Measurements from ENCODE around the gene CCL8. TPM values are rescaled to one million over a fixed set of nuclear protein-coding genes. Genes with fewer than 3 reads are reported as not detected.

CCL8 gene
- total RNA-seq, 2 experiments from 2014 or later: not detected

DNA sequence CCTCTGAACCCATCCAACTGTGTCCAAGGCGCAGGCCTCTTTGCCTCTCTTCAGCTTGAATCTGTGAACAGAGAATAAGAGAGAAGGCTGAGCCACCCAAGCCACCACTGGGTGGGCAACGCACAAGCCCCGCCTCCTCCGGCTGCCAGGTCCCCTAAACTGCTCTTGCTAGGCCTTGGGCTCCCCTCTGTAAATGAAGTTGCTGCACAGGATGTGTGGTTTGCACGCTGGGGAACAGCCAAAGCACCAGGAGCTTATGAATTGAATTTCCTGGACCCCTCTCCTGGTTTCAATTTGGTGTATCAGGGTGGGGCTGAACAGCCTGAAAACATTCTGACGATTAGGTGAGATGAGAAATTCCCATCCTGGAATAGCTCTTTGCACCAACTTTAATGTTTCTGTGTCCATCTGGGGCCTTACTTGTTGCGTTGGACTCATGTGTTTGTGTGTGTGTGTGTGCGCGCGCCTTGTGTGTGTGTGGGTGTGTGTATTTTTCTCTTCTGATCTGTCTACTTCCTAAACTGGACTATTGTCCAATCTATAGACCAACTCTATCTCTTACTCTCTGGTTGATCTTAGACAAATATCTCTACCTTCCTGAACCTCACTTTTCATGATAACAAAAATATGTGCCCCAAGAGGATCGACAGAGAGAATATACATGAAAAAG lies 41.5 kb downstream of the CCL8 start:
- H3K4me1 Mint-ChIP-seq (ENCODE audit: low read depth): peaks cover 7% of the 10 kb centered on the region
- H3K9me3 Mint-ChIP-seq: no peaks in the 10 kb centered on the region
- intact Hi-C loops (cut with micrococcal nuclease): loop anchor here (1.0 to 10.0 kb wide), 3 partner anchors 160 to 586 kb away; no protein-coding TSS in a partner anchor
- H3K27ac Mint-ChIP-seq: no peak overlapping the region
- H3K4me3 Mint-ChIP-seq: no peak overlapping the region
- no peak for DNase-seq
- CTCF ChIA-PET: interaction anchor here (0.6 to 8.9 kb wide), 36 partner anchors 8 to 594 kb away, joined by 3 to 241 read pairs (median 5); no protein-coding TSS in a partner anchor
- peaks cover 2% of the 10 kb centered on the region for H3K27me3 Mint-ChIP-seq (ENCODE audit: low read depth)
- no peaks in the 10 kb centered on the region for H3K36me3 Mint-ChIP-seq (ENCODE audit: low read depth)

DNA sequence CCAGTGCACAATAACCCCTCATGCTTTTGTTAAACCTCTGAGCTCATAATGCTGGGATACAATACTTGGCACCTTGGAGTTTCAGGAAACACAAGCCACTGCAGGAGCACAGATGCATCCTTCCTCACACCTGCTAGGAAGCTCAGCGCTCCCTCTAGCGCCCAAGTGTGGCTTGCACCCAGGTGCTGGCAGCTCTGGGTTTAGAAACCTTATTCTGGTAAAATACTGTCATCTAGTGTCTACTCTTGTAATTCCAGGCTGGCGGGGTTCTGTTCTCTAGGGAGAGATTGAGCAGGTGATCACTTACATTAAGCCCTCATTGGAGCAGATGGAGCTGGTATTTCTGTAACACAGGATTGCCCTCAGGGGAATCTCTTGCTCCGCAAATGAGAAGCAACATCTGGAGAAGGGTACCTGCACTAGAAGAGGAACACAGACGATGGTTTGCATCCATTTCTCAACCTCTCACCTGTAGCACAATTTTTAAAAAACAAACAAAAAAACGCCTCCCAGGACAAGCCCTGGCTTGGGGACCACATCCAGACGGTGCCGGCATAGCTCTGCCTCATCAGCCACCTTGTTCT lies 42.3 kb downstream of the CCL8 start:
- Mint-ChIP-seq H3K36me3 (ENCODE audit: low read depth) (no peaks in the 10 kb centered on the region), H3K27me3 (ENCODE audit: low read depth) (peaks cover 4% of the 10 kb centered on the region), H3K4me1 (ENCODE audit: low read depth) (peaks cover 8% of the 10 kb centered on the region), H3K27ac (no peak overlapping the region), H3K4me3 (no peak overlapping the region), H3K9me3 (no peaks in the 10 kb centered on the region)
- CTCF ChIA-PET: interaction anchor here (0.6 to 8.9 kb wide), 42 partner anchors 7 to 221 kb away, joined by 3 to 241 read pairs (median 5); no protein-coding TSS in a partner anchor
- intact Hi-C loops (cut with micrococcal nuclease): loop anchor here (1.0 to 10.0 kb wide), 3 partner anchors 161 to 587 kb away; no protein-coding TSS in a partner anchor
- peak; percentile 89 for DNase-seq

GRCh38 chr17:34363183-34363661 lies 44.0 kb downstream of the CCL8 start, which contains the start of gene CCL1:
Gene CCL1, minus strand, starts transcription at chr17:34363233. Its CDS starts 72 bp downstream, at chr17:34363161.
- no peak within 1 kb of the TSS for H3K27ac Mint-ChIP-seq
- H3K36me3 Mint-ChIP-seq (ENCODE audit: low read depth): no peaks in the 10 kb centered on the region
- H3K27me3 Mint-ChIP-seq (ENCODE audit: low read depth): peaks cover 4% of the 10 kb centered on the region
- peaks cover 8% of the 10 kb centered on the region for H3K4me1 Mint-ChIP-seq (ENCODE audit: low read depth)
- DNase-seq: no peak
- intact Hi-C loops (cut with micrococcal nuclease): loop anchor here (10.0 kb wide), 1 partner anchor 588 kb away; no protein-coding TSS in a partner anchor
- H3K9me3 Mint-ChIP-seq: no peaks in the 10 kb centered on the region
- CTCF ChIA-PET: interaction anchor here (2.4 to 8.9 kb wide), 4 partner anchors 11 to 166 kb away, joined by 5 to 241 read pairs (median 23); no protein-coding TSS in a partner anchor
- H3K4me3 Mint-ChIP-seq: no peak within 1 kb of the TSS

- no peak for DNase-seq
- no peak overlapping the region for H3K27ac Mint-ChIP-seq
- H3K27me3 Mint-ChIP-seq (ENCODE audit: low read depth): peaks cover 7% of the 10 kb centered on the region
- CTCF ChIA-PET: interaction anchor here (1.1 to 8.9 kb wide), 3 partner anchors 10 to 162 kb away, joined by 4 to 241 read pairs (median 5); no protein-coding TSS in a partner anchor
- H3K9me3 Mint-ChIP-seq: no peaks in the 10 kb centered on the region
- no peak overlapping the region for H3K4me3 Mint-ChIP-seq
- H3K4me1 Mint-ChIP-seq (ENCODE audit: low read depth): peaks cover 8% of the 10 kb centered on the region
- H3K36me3 Mint-ChIP-seq (ENCODE audit: low read depth): no peaks in the 10 kb centered on the region
- intact Hi-C loops (cut with micrococcal nuclease): loop anchor here (10.0 kb wide), 1 partner anchor 590 kb away; no protein-coding TSS in a partner anchor
Measured at GRCh38 chr17:34364751-34365150, 45.5 kb downstream of the CCL8 start.

DNA sequence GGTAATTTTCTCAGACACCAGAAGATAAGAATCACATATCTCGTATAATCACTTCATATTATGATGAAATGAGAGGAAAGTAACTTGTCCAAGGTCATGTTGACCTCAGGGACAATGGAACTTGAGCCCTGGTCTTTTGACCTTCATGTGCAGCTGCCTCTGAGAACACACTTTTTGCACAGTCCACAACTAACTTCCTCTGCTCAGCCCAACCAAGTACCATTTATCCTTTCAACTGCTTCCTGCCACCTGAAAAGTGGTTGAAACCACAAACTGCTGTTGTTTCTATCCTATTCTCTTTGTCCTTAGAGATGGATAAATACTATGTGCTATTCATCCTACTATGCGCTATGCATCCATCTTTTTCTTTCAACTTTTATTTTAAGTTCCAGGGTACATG lies 46.1 kb downstream of the CCL8 start:
- H3K9me3 Mint-ChIP-seq: no peaks in the 10 kb centered on the region
- peaks cover 7% of the 10 kb centered on the region for H3K27me3 Mint-ChIP-seq (ENCODE audit: low read depth)
- H3K4me1 Mint-ChIP-seq (ENCODE audit: low read depth): peaks cover 8% of the 10 kb centered on the region
- intact Hi-C loops (cut with micrococcal nuclease): loop anchor here (10.0 kb wide), 1 partner anchor 591 kb away; no protein-coding TSS in a partner anchor
- DNase-seq: no peak
- no peaks in the 10 kb centered on the region for H3K36me3 Mint-ChIP-seq (ENCODE audit: low read depth)
- no peak overlapping the region for H3K27ac Mint-ChIP-seq
- CTCF ChIA-PET: interaction anchor here (8.9 kb wide), 1 partner anchor 163 kb away, joined by 241 read pairs; no protein-coding TSS in a partner anchor
- no peak overlapping the region for H3K4me3 Mint-ChIP-seq

- CTCF ChIA-PET: no interaction called here
- no peak overlapping the region for H3K27ac Mint-ChIP-seq
- H3K9me3 Mint-ChIP-seq: no peaks in the 10 kb centered on the region
- intact Hi-C loops (cut with micrococcal nuclease): loop anchor here (10.0 kb wide), 1 partner anchor 591 kb away; no protein-coding TSS in a partner anchor
- H3K36me3 Mint-ChIP-seq (ENCODE audit: low read depth): no peaks in the 10 kb centered on the region
- H3K4me1 Mint-ChIP-seq (ENCODE audit: low read depth): peaks cover 8% of the 10 kb centered on the region
- no peak overlapping the region for H3K4me3 Mint-ChIP-seq
- DNase-seq: no peak
- H3K27me3 Mint-ChIP-seq (ENCODE audit: low read depth): peaks cover 7% of the 10 kb centered on the region
Measured at GRCh38 chr17:34366010-34366409, 46.8 kb downstream of the CCL8 start.

GRCh38 chr17:34366529-34367107 lies 47.4 kb downstream of the CCL8 start:
- no peak overlapping the region for H3K4me3 Mint-ChIP-seq
- no peak for DNase-seq
- H3K36me3 Mint-ChIP-seq (ENCODE audit: low read depth): no peaks in the 10 kb centered on the region
- CTCF ChIA-PET: no interaction called here
- peaks cover 8% of the 10 kb centered on the region for H3K4me1 Mint-ChIP-seq (ENCODE audit: low read depth)
- intact Hi-C loops (cut with micrococcal nuclease): loop anchor here (10.0 kb wide), 1 partner anchor 592 kb away; no protein-coding TSS in a partner anchor
- H3K27me3 Mint-ChIP-seq (ENCODE audit: low read depth): peaks cover 7% of the 10 kb centered on the region
- H3K9me3 Mint-ChIP-seq: no peaks in the 10 kb centered on the region
- no peak overlapping the region for H3K27ac Mint-ChIP-seq

GRCh38 chr17:34367486-34368195 lies 48.4 kb downstream of the CCL8 start:
- intact Hi-C loops (cut with micrococcal nuclease): loop anchor here (10.0 kb wide), 1 partner anchor 593 kb away; no protein-coding TSS in a partner anchor
- Mint-ChIP-seq H3K27ac (no peak overlapping the region), H3K9me3 (no peaks in the 10 kb centered on the region), H3K27me3 (ENCODE audit: low read depth) (peaks cover 5% of the 10 kb centered on the region), H3K36me3 (ENCODE audit: low read depth) (no peaks in the 10 kb centered on the region), H3K4me1 (ENCODE audit: low read depth) (peaks cover 8% of the 10 kb centered on the region), H3K4me3 (no peak overlapping the region)
- DNase-seq: no peak
- CTCF ChIA-PET: interaction anchor here (0.7 to 1.4 kb wide), 2 partner anchors 10 to 167 kb away, joined by 3 to 5 read pairs; no protein-coding TSS in a partner anchor

DNA sequence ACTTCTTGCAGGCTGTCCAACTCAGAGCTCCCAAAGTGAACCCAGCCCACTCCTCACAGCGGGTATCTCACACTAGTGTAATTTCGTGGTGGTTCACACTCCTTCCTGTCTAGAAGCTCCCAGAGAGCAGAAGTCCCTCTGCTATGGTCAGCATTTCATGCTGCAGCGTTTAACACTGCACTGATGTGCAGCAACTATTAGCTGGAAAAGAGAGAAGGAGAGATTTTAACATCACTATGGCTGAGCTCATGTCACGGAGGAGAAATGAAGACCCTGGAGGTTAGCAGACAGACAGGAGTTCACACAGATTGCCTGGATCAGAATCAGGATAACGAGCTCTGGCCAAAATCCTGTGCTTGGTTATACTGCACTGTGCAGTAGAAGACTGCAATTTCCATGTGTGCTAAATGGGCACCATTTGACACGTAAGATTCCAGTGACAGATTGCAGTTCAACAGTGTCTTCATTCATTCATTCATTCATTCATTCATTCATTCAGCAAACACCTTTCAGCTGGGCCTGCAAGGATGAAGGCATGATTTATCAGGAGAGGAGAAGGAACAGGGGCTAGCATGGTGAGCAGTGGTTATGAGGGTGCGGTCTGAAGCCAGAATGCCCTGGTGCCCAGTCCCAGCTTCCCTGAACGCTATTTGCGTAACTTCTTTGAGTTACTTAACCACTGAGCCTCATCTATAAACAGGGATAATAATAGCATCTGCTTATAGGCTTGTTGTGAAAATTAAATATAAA lies 49.1 kb downstream of the CCL8 start:
- Mint-ChIP-seq H3K4me1 (ENCODE audit: low read depth) (peaks cover 8% of the 10 kb centered on the region), H3K4me3 (no peak overlapping the region), H3K36me3 (ENCODE audit: low read depth) (no peaks in the 10 kb centered on the region), H3K27ac (no peak overlapping the region), H3K9me3 (no peaks in the 10 kb centered on the region), H3K27me3 (ENCODE audit: low read depth) (peaks cover 5% of the 10 kb centered on the region)
- CTCF ChIA-PET: interaction anchor here (0.7 to 1.4 kb wide), 4 partner anchors 9 to 168 kb away, joined by 3 to 6 read pairs (median 4); no protein-coding TSS in a partner anchor
- DNase-seq: no peak
- intact Hi-C loops (cut with micrococcal nuclease): loop anchor here (10.0 kb wide), 1 partner anchor 594 kb away; no protein-coding TSS in a partner anchor

- intact Hi-C loops (cut with micrococcal nuclease): loop anchor here (10.0 kb wide), 1 partner anchor 594 kb away; no protein-coding TSS in a partner anchor
- CTCF ChIA-PET: interaction anchor here (0.9 to 1.4 kb wide), 3 partner anchors 8 to 168 kb away, joined by 3 to 6 read pairs (median 5); no protein-coding TSS in a partner anchor
Measured at GRCh38 chr17:34368946-34369500, 49.8 kb downstream of the CCL8 start.

More at GRCh38 chr17:34368946-34369500, 49.8 kb downstream of the CCL8 start:
- H3K9me3 Mint-ChIP-seq: no peaks in the 10 kb centered on the region
- H3K27ac Mint-ChIP-seq: no peak overlapping the region
- H3K36me3 Mint-ChIP-seq (ENCODE audit: low read depth): no peaks in the 10 kb centered on the region
- peaks cover 8% of the 10 kb centered on the region for H3K4me1 Mint-ChIP-seq (ENCODE audit: low read depth)
- H3K4me3 Mint-ChIP-seq: no peak overlapping the region
- peaks cover 5% of the 10 kb centered on the region for H3K27me3 Mint-ChIP-seq (ENCODE audit: low read depth)
- no peak for DNase-seq
